HEK293 (cell line): ENCODE data around the gene FOXN4.

Source experiments
- CTCF ChIA-PET: fragments of 350-600 bp; formaldehyde crosslinking; extraction: SDS; loops from one replicate; lab custom pipeline; 2021; ENCODE audit warnings: antibody characterized with exemption; lab: Yijun Ruan, JAX
- POLR2A ChIA-PET: fragments of 300-600 bp; formaldehyde crosslinking; extraction: SDS; loops from one replicate; lab custom pipeline; 2020; ENCODE audit warnings: antibody characterized with exemption, inconsistent platforms; lab: Yijun Ruan, JAX
- H3K27ac ChIP-seq: fragments of 200-500 bp; sonication (Bioruptor generic); 2 replicates; pipeline ENCODE4 v1.5.1; 2014; ENCODE audit warnings: low read depth, low read length, control low read depth, inconsistent platforms; ENCODE audit errors: extremely low read depth
- H3K36me3 ChIP-seq, 2 experiments: fragments of 200-500 bp in 1 of 2; sonication (Bioruptor generic) in 1 of 2; 1 replicate in 1 of 2; 2 replicates in 1 of 2; pipeline ENCODE4 v1.5.1; 2014 to 2017; ENCODE audit warnings: inconsistent platforms in 2 of 2, low read length in 2 of 2; ENCODE audit not compliant: control insufficient read depth in 2 of 2, insufficient read depth in 1 of 2
- H3K4me1 ChIP-seq: fragments of 200-500 bp; sonication (Bioruptor generic); 2 replicates; pipeline ENCODE4 v1.5.1; 2014; ENCODE audit warnings: mild to moderate bottlenecking, low read length, inconsistent platforms; ENCODE audit not compliant: control insufficient read depth, insufficient read depth
- H3K4me3 ChIP-seq: 2 replicates; pipeline ENCODE4 v1.5.1; 2011; ENCODE audit warnings: low read depth, mild to moderate bottlenecking, control low read depth, low read length, moderate library complexity
- H3K9me3 ChIP-seq: fragments of 200-500 bp; sonication (Bioruptor generic); 2 replicates; pipeline ENCODE4 v1.5.1; 2014; ENCODE audit warnings: low read depth, low read length, inconsistent platforms; ENCODE audit not compliant: control insufficient read depth, insufficient read depth
- GFI1B ChIP-seq: fragments of 450-650 bp; formaldehyde crosslinking; IDR thresholded peaks from 2 replicates; pipeline ENCODE4 v1.5.1; 2016; ENCODE audit warnings: missing biosample characterization, missing genetic modification characterization
- GLIS2 ChIP-seq: fragments of 450-650 bp; formaldehyde crosslinking; IDR thresholded peaks from 2 replicates; pipeline ENCODE4 v1.5.1; 2016; ENCODE audit warnings: missing biosample characterization, missing genetic modification characterization
- HOXC10 ChIP-seq: sonication (generic); formaldehyde crosslinking; IDR thresholded peaks from 2 replicates; pipeline ENCODE4 v1.8.1; 2023; ENCODE audit warnings: mild to moderate bottlenecking, missing genetic modification reagents
- KLF1 ChIP-seq: fragments of 450-650 bp; formaldehyde crosslinking; IDR thresholded peaks from 2 replicates; pipeline ENCODE4 v1.5.1; 2016; ENCODE audit warnings: missing biosample characterization, missing genetic modification characterization
- OVOL3 ChIP-seq: fragments of 450-650 bp; formaldehyde crosslinking; IDR thresholded peaks from 2 replicates; pipeline ENCODE4 v1.5.1; 2016; ENCODE audit warnings: missing biosample characterization, missing genetic modification characterization
- PRDM1 ChIP-seq: fragments of 450-650 bp; formaldehyde crosslinking; IDR thresholded peaks from 2 replicates; pipeline ENCODE4; 2016; ENCODE audit warnings: missing biosample characterization, missing genetic modification characterization
- SP3 ChIP-seq: fragments of 450-650 bp; formaldehyde crosslinking; IDR thresholded peaks from 2 replicates; pipeline ENCODE4 v1.5.1; 2016; ENCODE audit warnings: missing biosample characterization, missing genetic modification characterization
- ZBTB20 ChIP-seq: fragments of 450-650 bp; formaldehyde crosslinking; IDR thresholded peaks from 2 replicates; pipeline ENCODE4 v1.5.1; 2016; ENCODE audit warnings: missing biosample characterization, missing genetic modification characterization
- ZNF10 ChIP-seq: fragments of 450-650 bp; formaldehyde crosslinking; IDR thresholded peaks from 2 replicates; pipeline ENCODE4 v1.5.1; 2017; ENCODE audit warnings: missing biosample characterization, missing genetic modification characterization
- ZNF133 ChIP-seq: fragments of 450-650 bp; formaldehyde crosslinking; IDR thresholded peaks from 2 replicates; pipeline ENCODE4 v1.5.1; 2016; ENCODE audit warnings: missing biosample characterization, missing genetic modification characterization
- ZNF146 ChIP-seq: fragments of 450-650 bp; formaldehyde crosslinking; IDR thresholded peaks from 2 replicates; pipeline ENCODE4 v1.5.1; 2016; ENCODE audit warnings: missing biosample characterization, missing genetic modification characterization
- ZNF174 ChIP-seq: fragments of 450-650 bp; formaldehyde crosslinking; IDR thresholded peaks from 2 replicates; pipeline ENCODE4 v1.5.0; 2017; ENCODE audit warnings: missing biosample characterization, mild to moderate bottlenecking, missing genetic modification characterization
- ZNF184 ChIP-seq: fragments of 450-650 bp; IDR thresholded peaks from 2 replicates; pipeline ENCODE4 v1.5.1; 2018; ENCODE audit warnings: missing biosample characterization, mild to moderate bottlenecking, missing genetic modification characterization
- ZNF19 ChIP-seq: fragments of 450-650 bp; formaldehyde crosslinking; IDR thresholded peaks from 2 replicates; pipeline ENCODE4; 2016; ENCODE audit warnings: missing biosample characterization, missing genetic modification characterization, low read depth
- ZNF202 ChIP-seq: fragments of 450-650 bp; formaldehyde crosslinking; IDR thresholded peaks from 2 replicates; pipeline ENCODE4 v1.5.1; 2016; ENCODE audit warnings: missing biosample characterization, missing genetic modification characterization, borderline replicate concordance
- ZNF23 ChIP-seq: fragments of 450-650 bp; formaldehyde crosslinking; IDR thresholded peaks from 2 replicates; pipeline ENCODE4 v1.5.1; 2016; ENCODE audit warnings: missing biosample characterization, missing genetic modification characterization, borderline replicate concordance
- ZNF248 ChIP-seq: fragments of 450-650 bp; formaldehyde crosslinking; IDR thresholded peaks from 2 replicates; pipeline ENCODE4 v1.5.1; 2017; ENCODE audit warnings: missing biosample characterization, missing genetic modification characterization
- ZNF26 ChIP-seq: fragments of 450-650 bp; formaldehyde crosslinking; IDR thresholded peaks from 2 replicates; pipeline ENCODE4 v1.5.1; 2016; ENCODE audit warnings: missing biosample characterization, missing genetic modification characterization
- ZNF354C ChIP-seq: fragments of 450-650 bp; formaldehyde crosslinking; IDR thresholded peaks from 2 replicates; pipeline ENCODE4 v1.5.1; 2016; ENCODE audit warnings: missing biosample characterization, missing genetic modification characterization, low read depth, borderline replicate concordance
- ZNF391 ChIP-seq: fragments of 450-650 bp; formaldehyde crosslinking; IDR thresholded peaks from 2 replicates; pipeline ENCODE4 v1.5.1; 2016; ENCODE audit warnings: low read depth, missing biosample characterization, missing genetic modification characterization, borderline replicate concordance
- ZNF416 ChIP-seq: fragments of 450-650 bp; formaldehyde crosslinking; IDR thresholded peaks from 2 replicates; pipeline ENCODE4 v1.5.1; 2016; ENCODE audit warnings: missing biosample characterization, missing genetic modification characterization
- ZNF513 ChIP-seq: fragments of 450-650 bp; IDR thresholded peaks from 2 replicates; pipeline ENCODE4 v1.5.1; 2018; ENCODE audit warnings: missing biosample characterization, missing genetic modification characterization
- ZNF580 ChIP-seq: fragments of 450-650 bp; formaldehyde crosslinking; IDR thresholded peaks from 2 replicates; pipeline ENCODE4 v1.5.1; 2016; ENCODE audit warnings: missing biosample characterization, missing genetic modification characterization
- ZNF585B ChIP-seq: fragments of 450-650 bp; formaldehyde crosslinking; IDR thresholded peaks from 2 replicates; pipeline ENCODE4 v1.5.1; 2016; ENCODE audit warnings: missing biosample characterization, missing genetic modification characterization
- ZNF704 ChIP-seq: fragments of 450-650 bp; formaldehyde crosslinking; IDR thresholded peaks from 2 replicates; pipeline ENCODE4 v1.5.1; 2016; ENCODE audit warnings: missing biosample characterization, missing genetic modification characterization
- ZSCAN23 ChIP-seq: fragments of 450-650 bp; formaldehyde crosslinking; IDR thresholded peaks from 2 replicates; pipeline ENCODE4 v1.5.1; 2016; ENCODE audit warnings: missing biosample characterization, missing genetic modification characterization
- ZSCAN30 ChIP-seq: fragments of 450-650 bp; IDR thresholded peaks from 2 replicates; pipeline ENCODE4 v1.5.1; 2018; ENCODE audit warnings: missing biosample characterization, mild to moderate bottlenecking, missing genetic modification characterization, moderate library complexity
- ZSCAN4 ChIP-seq: fragments of 450-650 bp; formaldehyde crosslinking; IDR thresholded peaks from 2 replicates; pipeline ENCODE4 v1.5.1; 2017; ENCODE audit warnings: missing biosample characterization, missing genetic modification characterization

FOXN4 gene

GRCh38 chr12:109302770-109303169 lies 6.3 kb downstream of the FOXN4 start:
- Histone ChIP-seq H3K4me1 (peaks cover 5% of the 10 kb centered on the region; the same call in 1 of the 2 replicates), H3K4me3 (no peak overlapping the region), H3K27ac (no peak overlapping the region), H3K9me3 (no peaks in the 10 kb centered on the region), H3K36me3 (no peaks in the 10 kb centered on the region)
- CTCF ChIA-PET, result interaction anchor here (0.6 to 1.2 kb wide), 4 partner anchors 39 to 705 kb away, joined by 3 to 4 read pairs (median 3); no protein-coding TSS in a partner anchor
- TF ChIP-seq KLF1 (0 out of 2 replicates have a peak, but pooled peaks have one; percentile 40), GLIS2 (tag by site-specific recombination) (no peak)
- POLR2A ChIA-PET, result no interaction called here

GRCh38 chr12:109302358-109302757 lies 6.7 kb downstream of the FOXN4 start:
- TF ChIP-seq SP3 (tag by site-specific recombination), result no peak
- no peak for TF ChIP-seq ZSCAN30
- no peak for TF ChIP-seq ZNF174 (tag by site-specific recombination)
- no peak for TF ChIP-seq GFI1B (tag by site-specific recombination)
- TF ChIP-seq ZNF513 (tag by site-specific recombination), result no peak
- no peak for TF ChIP-seq ZNF19
- no peak for TF ChIP-seq ZNF146
- no peak for TF ChIP-seq ZNF133 (tag by site-specific recombination)
- TF ChIP-seq ZNF23 (tag by site-specific recombination), result no peak
- TF ChIP-seq ZNF704 (tag by site-specific recombination), result no peak
- CTCF ChIA-PET, result interaction anchor here (0.5 to 1.2 kb wide), 4 partner anchors 39 to 199 kb away, joined by 3 to 4 read pairs (median 4); no protein-coding TSS in a partner anchor
- POLR2A ChIA-PET, result no interaction called here
- Histone ChIP-seq H3K4me3 (no peak overlapping the region), H3K36me3 (no peaks in the 10 kb centered on the region), H3K4me1 (peaks cover 5% of the 10 kb centered on the region; the same call in 1 of the 2 replicates), H3K9me3 (no peaks in the 10 kb centered on the region), H3K27ac (no peak overlapping the region)

GRCh38 chr12:109301643-109302168 lies 7.4 kb downstream of the FOXN4 start:
- H3K27ac ChIP-seq, result no peak overlapping the region
- peaks cover 5% of the 10 kb centered on the region; the same call in 1 of the 2 replicates for H3K4me1 ChIP-seq
- no peaks in the 10 kb centered on the region for H3K36me3 ChIP-seq
- ChIA-PET POLR2A (no interaction called here), CTCF (interaction anchor here (0.5 to 1.2 kb wide), 3 partner anchors 91 to 200 kb away, joined by 3 to 4 read pairs (median 3); no protein-coding TSS in a partner anchor)
- H3K4me3 ChIP-seq, result no peak overlapping the region
- H3K9me3 ChIP-seq, result no peaks in the 10 kb centered on the region
- TF ChIP-seq ZNF184 (tag by site-specific recombination), result no peak
- TF ChIP-seq ZNF354C (tag by site-specific recombination), result no peak
- TF ChIP-seq PRDM1 (tag by site-specific recombination), result no peak
- no peak for TF ChIP-seq ZNF26 (tag by site-specific recombination)
- TF ChIP-seq OVOL3 (tag by site-specific recombination), result no peak
- no peak for TF ChIP-seq ZSCAN23 (tag by site-specific recombination)
- no peak for TF ChIP-seq ZSCAN4 (tag by site-specific recombination)
- no peak for TF ChIP-seq ZNF580
- TF ChIP-seq ZNF202, result no peak
- TF ChIP-seq ZNF585B (tag by site-specific recombination), result no peak
- no peak for TF ChIP-seq ZBTB20 (tag by site-specific recombination)
- TF ChIP-seq ZNF416 (tag by site-specific recombination), result no peak
- no peak for TF ChIP-seq ZNF248 (tag by site-specific recombination)
- TF ChIP-seq HOXC10 (CRISPR knock-in tag), result no peak
- no peak for TF ChIP-seq ZNF10 (tag by site-specific recombination)
- TF ChIP-seq ZNF391 (tag by site-specific recombination), result no peak
